NCI-H146 (cell line): Measurements from ENCODE around the gene FYB1.
"Not testable (repeated sequence)": the region's sequence is repeated elsewhere in the genome, so short reads cannot be mapped to it uniquely, and the experiment has no call there.

Experiments
- DNase-seq: peaks from one replicate; lab custom pipeline; 2025; lab: John Stamatoyannopoulos, UW

Gene FYB1, protein sequence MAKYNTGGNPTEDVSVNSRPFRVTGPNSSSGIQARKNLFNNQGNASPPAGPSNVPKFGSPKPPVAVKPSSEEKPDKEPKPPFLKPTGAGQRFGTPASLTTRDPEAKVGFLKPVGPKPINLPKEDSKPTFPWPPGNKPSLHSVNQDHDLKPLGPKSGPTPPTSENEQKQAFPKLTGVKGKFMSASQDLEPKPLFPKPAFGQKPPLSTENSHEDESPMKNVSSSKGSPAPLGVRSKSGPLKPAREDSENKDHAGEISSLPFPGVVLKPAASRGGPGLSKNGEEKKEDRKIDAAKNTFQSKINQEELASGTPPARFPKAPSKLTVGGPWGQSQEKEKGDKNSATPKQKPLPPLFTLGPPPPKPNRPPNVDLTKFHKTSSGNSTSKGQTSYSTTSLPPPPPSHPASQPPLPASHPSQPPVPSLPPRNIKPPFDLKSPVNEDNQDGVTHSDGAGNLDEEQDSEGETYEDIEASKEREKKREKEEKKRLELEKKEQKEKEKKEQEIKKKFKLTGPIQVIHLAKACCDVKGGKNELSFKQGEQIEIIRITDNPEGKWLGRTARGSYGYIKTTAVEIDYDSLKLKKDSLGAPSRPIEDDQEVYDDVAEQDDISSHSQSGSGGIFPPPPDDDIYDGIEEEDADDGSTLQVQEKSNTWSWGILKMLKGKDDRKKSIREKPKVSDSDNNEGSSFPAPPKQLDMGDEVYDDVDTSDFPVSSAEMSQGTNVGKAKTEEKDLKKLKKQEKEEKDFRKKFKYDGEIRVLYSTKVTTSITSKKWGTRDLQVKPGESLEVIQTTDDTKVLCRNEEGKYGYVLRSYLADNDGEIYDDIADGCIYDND

DNA sequence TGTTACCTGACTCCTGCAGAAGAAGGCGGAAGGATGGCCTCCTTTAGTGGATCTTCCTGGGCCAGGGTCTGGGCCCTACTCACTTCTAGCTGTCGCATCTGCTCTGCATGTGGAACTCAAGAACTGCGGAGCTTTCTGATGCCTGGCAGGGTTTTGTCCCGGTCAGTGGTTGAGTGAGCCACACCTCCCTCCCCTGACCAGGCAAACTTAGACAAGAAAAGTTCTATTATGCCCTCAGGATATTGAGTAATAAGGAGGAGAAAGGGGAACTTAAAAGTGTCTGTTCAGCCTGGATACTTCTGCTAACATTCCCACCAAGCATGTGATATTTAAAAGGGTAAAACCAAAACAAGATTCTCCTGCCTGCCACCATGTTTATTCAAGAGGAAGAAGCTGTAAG lies at the start of gene FYB1:
Gene FYB1 (minus strand): TSS at position 127 of the 400 bp plus-strand sequence. CDS start 16,603 bp downstream, outside the sequence.
- DNase-seq, result no peak

DNA sequence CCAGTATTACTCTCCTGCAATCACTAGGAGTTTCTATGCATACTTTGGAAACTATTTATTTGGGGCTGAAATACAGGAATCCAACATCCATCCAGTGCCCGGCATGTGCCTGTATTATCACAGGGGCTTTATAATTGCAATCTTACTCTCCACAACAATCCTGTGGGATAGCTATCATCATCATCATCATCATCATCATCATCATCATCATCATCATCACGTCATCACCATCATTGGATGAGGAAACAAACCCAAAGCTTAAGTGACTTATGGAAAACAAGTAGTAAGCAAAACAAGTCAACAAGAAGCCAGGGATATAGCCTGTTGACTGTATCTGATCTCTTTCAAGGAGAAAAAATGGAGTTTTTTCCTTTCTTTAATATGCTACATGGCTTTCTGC lies 47.8 kb upstream of the FYB1 start:
- no peak for DNase-seq

DNA sequence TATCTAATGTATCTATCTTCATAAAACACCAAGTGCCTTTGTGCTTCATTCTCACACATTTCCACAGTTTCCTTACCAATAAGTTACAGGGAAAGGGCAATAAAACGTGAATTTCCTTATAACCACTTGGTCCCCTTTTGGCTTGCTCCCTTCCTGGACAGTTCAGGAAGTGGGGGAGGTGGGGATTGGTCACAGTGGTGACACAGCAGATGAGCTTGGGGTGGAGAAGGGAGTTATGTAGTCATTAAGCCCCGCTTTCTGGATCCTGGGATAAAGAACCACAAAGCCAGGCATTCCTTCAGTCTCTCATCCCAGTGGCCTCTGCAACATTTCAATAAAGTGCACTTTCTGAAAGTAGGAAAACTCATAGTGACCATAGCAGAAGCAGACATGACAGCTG lies 47.1 kb upstream of the FYB1 start:
- DNase-seq, result no peak

DNA sequence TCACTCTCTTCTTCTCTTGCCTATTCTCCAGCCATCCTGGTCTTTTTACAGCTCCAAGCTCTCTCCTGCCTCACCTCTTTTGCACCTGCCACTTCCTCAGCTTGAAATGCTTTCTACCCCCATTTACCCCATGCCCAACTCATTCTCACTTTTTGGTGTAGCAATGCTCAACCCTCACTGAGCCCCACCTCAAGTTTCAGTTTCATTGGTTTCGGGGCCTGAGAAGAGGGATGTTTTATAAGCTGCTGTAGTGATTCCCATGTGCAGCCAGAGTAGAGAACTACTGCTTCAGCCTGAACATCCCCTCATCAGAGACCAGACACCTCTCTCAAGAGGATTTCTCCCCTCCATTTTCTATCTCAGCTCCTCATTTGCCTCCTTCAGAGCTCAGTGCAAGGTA lies 45.2 kb upstream of the FYB1 start:
- DNase-seq, result no peak

DNA sequence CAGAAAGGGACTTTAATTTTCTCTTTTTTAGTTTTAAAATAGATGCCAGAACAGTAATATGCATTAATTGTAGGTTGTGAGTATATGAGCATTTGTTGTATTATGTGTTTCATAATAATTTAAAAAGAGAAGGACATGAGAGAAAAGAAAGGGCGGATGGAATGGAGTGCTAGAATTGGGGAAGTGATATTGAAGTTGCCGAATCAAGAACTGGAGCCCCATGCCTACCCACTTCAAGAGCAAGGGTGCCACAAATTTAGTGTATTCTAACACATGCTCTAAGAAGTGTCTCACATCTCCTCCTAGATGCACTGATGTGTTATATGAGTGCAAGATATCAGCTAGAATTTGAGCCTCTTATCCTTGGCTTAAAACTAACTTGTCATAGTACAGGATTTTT lies 43.6 kb upstream of the FYB1 start:
- DNase-seq, result no peak

DNA sequence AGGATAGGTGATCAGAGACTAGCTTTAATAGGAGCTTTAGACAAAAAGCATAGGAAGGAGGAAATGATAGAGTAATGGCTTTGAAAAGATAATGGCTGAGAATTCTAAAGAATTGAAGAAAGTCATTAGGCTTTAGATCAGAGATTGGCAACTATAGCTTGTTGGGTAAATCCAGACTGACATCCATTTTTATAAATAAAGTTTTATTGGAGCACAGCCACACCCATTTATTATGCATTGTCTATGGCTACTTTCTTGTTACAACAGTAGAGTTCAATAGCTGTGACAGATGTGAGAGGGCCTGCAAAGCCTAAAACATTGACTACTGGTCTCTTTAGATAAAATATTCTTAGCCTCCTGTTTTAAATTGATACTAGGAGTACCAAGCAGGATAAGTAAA lies 40.7 kb upstream of the FYB1 start:
- DNase-seq, result no peak

DNA sequence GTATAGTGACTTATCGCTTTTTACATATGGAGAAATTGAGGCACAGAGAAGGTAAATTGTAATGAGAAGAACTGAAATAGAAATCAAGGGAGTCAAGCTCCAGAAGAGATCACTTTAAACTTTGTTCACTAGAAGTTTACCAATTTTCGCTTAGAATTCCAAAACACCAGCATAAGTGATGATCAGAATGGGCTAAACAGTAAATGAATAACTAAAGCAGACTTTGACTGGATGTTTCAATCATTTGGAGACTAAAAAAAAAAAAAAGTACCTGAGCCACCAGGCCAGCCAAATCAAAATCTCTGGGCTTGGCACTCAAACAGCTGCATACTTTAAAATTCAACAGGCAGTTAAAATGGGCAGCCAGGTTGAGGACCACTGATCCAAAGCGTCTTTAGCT lies 38.2 kb upstream of the FYB1 start:
- DNase-seq, result no peak

DNA sequence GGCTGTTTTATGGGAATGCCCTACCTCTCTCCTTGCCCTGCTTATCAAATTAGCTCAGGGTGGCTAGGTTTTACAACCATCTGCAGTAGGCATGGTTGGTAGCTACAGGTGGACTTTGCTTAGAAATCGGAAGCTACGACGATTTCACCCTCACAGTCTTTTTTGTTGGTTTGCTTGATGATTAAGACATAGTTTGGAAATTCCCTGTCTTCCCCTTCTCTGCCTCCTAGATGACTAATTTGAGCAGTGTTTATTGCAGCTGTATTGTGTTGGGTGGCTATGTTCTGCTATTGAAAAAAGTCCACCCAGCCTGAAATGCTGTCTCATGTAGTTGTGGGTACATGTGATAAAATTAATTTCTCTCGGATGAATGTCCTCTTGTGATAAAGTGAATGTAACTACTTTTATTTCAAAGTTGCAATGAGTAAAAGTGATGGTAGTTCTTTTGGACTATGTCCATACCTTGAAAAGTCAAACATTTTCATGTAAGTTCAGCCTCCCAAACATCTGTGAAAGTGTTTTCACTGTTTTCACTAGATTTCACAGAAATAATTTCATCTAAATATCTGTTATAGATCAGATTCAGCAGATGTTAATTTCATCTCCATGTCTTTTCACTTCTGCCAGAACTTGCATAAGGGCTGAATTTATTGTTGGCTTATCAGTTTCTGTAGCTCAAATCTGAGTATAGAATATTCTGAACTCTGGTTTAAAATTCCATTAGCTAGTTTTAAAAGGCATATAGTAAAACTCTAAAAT lies 37.3 kb upstream of the FYB1 start:
- DNase-seq, result no peak

DNA sequence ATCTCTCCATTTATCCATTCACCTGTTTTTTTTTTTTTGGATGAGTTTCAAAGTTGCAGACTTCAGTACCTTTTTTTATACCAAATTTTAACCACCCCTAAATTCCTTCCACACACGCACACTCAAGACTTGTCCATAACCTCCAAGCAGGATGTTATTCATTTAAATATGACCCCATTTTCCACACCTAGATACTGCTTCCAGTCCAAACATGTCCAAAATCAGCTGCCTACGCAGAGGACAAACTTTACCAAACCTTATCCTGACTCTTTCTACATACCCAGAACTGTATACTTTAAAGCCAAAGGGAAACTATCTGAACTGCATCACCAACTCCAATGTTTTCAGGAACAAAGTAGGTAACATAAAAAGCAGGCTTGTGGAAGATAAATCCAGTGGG lies 36.0 kb upstream of the FYB1 start:
- DNase-seq, result no peak

DNA sequence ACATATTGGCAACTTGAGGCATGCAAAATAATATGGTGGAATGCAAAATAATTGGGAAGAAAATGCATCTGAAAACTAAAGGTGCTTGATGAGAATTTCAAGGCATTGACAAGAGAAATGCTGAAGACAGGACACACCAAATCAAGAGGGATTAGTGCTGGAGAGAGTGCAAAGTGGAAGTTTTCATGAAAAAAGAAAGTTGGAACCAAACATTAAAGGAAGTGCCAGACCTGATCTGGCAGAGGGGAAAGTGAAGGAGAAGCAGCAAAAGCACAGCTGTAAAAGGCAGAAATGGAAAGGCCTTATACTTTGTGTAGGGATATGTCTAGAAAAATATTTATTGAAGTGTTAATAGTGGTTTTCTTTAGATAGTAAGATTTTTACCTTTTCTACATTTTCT lies 35.3 kb upstream of the FYB1 start:
- no peak for DNase-seq

DNA sequence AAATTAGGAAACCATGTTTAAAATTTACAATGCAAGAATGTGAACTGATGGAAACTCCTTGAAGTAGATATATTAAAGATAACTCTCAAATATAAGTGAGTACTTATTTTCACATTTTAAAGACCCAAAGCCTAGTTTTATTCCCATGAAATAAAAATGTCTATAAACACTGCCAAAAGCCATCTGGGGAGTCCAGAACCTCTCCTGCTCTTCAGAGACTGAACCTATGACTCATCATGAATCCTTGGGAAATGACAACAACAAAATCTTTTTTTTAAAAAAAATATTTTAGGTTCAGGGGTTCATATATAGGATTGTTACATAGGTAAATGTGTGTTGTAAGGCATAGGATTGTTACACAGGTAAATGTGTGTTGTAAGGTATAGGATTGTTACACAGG lies 33.8 kb upstream of the FYB1 start:
- no peak for DNase-seq

DNA sequence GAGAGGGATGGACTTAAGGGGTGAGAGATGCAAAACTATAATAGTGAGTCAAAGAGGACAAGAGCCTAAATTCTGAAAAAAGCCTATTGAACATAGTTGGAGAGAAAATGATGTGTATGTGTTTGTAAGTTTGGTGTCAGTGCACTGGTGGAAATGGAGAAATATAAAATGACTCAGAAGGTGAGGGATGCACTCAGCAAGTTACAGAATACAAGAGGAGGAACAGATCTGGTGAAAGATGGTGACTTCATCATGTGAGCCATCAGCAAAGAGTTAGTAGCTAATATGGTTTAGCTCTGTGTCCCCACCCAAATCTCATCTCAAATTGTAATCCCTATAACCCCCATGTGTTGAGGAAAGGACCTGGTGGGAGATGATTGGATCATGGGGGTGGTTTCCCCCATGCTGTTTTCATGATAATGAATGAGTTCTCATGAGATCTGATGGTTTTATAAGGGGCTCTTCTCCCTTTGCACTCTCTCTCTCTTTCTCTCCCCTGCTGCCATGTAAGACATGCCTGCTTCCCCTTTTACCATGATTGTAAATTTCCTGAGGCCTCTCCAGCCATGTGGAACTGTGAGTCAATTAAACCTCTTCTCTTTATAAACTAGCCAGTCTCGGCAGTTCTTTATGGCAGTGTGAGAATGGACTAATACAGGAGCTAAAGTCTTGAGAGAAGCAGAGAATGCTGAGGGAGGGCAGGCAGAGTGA lies 30.4 kb upstream of the FYB1 start:
- DNase-seq, result no peak

DNA sequence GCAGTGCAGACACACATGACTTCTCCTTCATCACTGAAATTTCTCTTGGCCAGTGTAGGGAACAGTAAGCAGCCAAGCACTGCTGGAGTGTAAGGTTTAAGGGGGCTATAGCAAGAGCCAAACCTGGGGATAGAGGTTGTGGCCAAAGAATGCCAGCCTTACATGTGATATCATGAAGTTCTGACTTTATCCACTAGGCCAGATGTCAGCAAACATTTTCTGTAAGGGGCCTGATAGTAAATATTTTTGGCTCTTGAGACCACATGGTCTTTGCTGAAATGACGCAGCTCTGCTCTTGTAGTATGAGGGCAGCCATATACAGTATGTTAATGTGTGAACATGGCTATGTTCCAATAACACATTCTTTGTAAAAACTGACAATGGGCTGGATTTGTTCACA lies 29.7 kb upstream of the FYB1 start:
- DNase-seq, result no peak

DNA sequence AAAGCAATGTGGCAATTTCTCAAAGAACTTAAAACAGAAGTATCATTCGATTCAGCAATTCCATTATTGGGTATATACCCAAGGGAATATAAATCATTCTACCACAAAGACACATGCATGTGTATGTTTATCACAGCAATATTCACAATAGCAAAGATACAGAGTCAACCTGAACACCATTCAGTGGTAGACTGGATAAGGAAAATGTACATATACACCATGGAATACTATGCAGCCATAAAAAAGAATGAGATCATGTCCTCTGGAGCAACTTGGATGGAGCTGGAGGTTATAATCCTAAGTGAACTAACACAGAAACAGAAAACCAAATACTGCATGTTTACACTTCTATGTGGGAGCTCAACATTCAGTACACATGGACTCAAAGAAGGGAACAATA lies 21.4 kb upstream of the FYB1 start:
- no peak for DNase-seq

DNA sequence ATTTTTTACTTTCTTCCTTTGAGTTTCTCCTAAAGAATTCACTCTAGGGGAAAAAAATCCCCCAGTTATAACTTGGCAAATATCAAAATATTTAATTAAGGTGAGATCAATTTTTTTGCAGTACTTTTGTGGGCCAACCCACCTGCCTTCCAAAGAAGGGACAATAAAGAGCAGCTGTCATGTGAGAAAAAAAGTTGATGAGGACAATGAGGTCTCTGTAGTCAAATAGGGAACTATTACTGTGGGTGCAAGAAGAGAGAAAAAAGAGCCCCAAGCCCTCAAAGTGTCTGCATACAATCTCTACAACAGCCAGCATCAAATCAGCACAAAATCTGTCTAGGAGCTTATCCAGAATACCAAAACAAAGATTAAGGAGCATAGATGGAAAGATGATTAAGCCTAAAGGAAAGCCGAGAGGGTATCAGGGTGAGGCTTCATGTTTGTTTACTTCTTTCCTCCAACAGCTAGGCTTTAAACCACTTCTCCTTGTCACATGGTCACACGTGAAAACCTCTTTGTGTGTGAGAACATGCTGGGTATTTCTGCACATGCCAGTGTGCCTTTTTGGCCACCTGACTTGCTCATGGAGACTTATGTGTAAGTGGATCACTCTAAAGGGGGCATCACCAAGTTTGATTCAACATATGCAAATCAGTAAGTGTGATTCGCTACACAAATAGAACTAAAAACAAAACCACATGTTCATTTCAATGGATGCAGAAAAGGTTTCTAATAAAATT lies 19.2 kb upstream of the FYB1 start:
- no peak for DNase-seq

DNA sequence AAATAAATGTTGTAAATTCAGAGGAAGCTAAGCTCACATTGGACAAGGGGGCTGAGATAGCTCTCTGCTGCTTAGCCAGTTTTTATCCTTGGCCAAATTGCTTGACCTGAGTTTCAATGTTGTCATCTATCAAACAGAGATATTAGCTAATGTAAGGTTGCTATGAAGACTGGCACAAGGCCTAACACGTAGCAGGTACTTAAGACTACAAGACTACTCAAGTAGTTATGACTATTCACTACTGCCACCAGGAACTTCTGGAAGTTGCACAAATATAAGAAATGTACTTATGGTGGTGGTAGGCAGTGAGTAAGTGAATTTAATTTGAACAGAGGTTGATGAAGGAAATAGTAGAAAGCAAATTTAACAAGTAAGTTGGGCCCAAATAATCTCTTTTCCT lies 17.4 kb upstream of the FYB1 start:
- no peak for DNase-seq

DNA sequence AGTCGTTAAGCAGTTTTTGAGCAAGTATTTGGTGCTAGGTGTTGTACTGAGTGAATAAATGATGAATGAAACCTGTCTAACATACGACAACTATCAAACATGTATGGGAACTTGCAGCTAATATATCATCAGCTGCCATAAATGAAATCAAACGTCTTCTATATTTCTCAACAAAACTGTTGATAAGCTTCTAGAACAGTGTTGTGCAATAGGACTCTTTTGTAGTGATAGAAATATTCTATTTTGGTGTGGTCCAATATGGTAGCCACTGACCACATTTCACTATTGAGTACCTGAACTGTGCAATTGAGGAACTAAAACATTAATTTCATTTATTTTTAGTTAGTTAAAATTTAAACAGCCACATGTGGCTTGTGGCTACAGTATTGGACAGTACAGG lies 16.3 kb upstream of the FYB1 start:
- no peak for DNase-seq

DNA sequence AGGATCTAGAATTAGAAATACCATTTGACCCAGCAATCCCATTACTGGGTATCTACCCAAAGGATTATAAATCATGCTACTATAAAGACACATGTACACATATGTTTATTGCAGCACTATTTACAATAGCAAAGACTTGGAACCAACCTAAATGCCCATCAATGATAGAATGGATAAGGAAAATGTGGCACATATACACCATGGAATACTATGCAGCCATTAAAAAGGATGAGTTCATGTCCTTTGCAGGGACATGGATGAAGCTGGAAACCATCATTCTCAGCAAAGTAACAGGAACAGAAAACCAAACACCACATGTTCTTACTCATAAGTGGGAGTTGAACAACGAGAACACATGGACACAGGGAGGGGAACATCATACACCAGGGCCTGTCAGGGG lies 15.1 kb upstream of the FYB1 start:
- DNase-seq, result not testable (repeated sequence)

DNA sequence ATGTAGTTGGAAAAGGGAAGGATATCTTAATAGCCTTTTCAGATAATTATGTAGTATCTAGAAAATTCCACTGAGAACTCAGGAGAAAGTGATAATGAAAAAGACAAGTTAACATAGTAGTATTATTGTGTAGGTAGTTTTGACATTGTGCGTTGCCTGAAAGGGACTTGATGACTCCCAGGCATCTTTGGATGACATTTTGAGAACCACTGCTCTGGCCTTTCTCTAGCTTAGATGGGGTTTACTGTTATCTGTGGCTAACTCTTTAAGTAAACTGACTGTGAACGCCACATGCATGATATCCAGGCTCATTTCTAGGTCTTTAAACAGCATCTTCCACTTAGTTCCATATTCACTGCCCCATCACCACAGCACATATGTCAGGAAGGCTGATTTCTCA lies 14.4 kb upstream of the FYB1 start:
- no peak for DNase-seq

DNA sequence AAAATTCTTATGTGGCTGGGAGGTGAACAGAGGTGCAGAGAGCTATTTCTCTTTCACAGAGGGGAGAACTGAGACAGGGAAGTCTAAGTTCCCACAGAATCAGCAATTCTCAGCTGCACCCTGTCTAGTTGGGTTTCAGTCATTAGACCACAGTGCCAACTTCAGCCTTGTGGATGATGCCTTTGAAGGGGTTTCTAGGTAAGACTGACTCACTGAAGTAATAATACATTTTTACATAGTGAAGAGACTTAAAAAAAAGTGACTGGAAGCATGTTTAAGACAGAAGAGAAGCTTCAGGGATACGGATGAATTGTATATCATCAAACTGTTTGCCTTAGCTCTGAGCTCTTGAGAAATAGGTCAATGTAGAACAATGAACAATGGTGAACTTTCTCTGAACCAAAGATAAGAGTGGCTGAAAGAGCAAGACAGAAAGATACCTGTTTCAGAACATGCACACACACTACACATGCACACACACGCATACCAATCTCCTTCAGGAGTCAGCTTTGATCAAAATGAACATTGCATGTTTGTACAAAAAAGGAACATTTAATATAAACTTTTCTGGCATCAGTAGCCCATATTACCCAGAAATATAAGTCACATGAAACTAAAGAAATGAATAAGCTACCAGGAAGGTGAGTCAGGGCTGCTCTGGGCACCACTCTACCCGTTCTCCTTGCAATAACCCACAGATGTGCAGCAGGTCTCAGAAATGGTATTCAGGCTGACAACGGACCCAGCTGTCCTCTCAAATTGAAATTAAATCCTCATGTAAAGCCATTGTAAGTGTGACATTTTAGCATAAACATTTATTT lies 12.6 kb upstream of the FYB1 start:
- DNase-seq, result no peak
